Measurements from ENCODE around the gene BBS9.

The BBS9 gene

DNA sequence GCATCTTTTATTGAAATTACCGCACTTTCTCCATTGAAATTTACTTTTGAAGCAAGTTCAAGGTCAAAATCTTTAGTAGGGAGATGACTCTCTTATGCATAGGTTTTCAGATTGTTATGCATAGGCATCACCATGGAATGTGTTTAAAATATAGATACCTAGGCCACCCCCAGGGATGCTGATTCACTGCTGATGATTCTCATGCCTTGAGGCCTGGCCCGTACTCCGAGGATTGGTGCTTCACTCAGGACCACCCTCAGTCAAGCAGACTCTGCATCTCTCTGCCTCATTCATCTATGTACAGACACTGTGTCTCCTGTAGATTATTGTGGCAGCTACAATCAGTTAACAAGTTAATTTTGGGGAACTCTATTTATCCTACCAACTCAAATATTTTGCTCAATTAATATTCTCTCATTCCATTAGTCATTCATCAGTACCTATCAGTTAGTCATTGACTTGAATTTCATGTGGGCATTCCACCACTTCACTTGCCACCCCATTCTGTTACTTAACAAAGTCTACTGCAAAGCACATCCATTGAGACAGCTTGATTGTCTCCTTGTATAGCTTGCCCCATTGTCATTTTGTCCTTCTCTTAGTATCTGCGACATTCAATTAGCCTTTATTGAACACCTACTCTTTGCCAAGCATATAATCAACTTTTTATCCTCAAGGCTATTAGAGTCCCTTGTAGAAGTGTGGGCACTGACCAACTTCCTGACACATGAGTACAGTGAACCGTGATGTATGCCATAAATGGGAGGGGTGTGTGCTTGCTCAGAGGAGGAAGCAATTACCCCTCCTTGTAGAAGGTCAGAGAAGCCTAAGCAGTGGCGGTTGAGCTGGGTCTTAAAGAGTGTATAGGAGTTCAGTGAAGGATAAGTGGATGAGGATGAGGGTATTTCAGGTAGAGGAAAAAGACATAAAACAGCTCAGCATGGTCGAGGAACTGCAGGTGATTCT is 520.4 kb downstream of the BBS9 start:
- TF ChIP-seq, protein P1, sequence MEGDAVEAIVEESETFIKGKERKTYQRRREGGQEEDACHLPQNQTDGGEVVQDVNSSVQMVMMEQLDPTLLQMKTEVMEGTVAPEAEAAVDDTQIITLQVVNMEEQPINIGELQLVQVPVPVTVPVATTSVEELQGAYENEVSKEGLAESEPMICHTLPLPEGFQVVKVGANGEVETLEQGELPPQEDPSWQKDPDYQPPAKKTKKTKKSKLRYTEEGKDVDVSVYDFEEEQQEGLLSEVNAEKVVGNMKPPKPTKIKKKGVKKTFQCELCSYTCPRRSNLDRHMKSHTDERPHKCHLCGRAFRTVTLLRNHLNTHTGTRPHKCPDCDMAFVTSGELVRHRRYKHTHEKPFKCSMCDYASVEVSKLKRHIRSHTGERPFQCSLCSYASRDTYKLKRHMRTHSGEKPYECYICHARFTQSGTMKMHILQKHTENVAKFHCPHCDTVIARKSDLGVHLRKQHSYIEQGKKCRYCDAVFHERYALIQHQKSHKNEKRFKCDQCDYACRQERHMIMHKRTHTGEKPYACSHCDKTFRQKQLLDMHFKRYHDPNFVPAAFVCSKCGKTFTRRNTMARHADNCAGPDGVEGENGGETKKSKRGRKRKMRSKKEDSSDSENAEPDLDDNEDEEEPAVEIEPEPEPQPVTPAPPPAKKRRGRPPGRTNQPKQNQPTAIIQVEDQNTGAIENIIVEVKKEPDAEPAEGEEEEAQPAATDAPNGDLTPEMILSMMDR (IDR thresholded peaks at IDR 0.05; ENCODE audit: control insufficient read depth, insufficient read depth, low read depth, low read length, missing control alignments), result no peak
- H3K4me3 ChIP-seq (ENCODE audit: control insufficient read depth, low read depth, low read length), result no peak overlapping the region
- no peak for DNase-seq (ENCODE audit: low read depth)

GRCh38 chr7:33650828-33651227 is 521.5 kb downstream of the BBS9 start:
- peak; percentile 66 for DNase-seq (ENCODE audit: low read depth)
- TF ChIP-seq, protein P1 (IDR thresholded peaks at IDR 0.05; ENCODE audit: control insufficient read depth, insufficient read depth, low read depth, low read length, missing control alignments), result no peak
- no peak overlapping the region for H3K4me3 ChIP-seq (ENCODE audit: control insufficient read depth, low read depth, low read length)

GRCh38 chr7:33651998-33652515 is 522.7 kb downstream of the BBS9 start:
- no peak overlapping the region for H3K4me3 ChIP-seq (ENCODE audit: control insufficient read depth, low read depth, low read length)
- no peak for DNase-seq (ENCODE audit: low read depth)
- TF ChIP-seq, protein P1 (IDR thresholded peaks at IDR 0.05; ENCODE audit: control insufficient read depth, insufficient read depth, low read depth, low read length, missing control alignments), result no peak

- TF ChIP-seq, protein P1 (IDR thresholded peaks at IDR 0.05; ENCODE audit: control insufficient read depth, insufficient read depth, low read depth, low read length, missing control alignments), result no peak
- no peak for DNase-seq (ENCODE audit: low read depth)
- H3K4me3 ChIP-seq (ENCODE audit: control insufficient read depth, low read depth, low read length), result no peak overlapping the region
Observed at GRCh38 chr7:33654676-33655075, 525.3 kb downstream of the BBS9 start.
